Stimulated activated CD4-positive, alpha-beta T cell treated with anti-CD3 and anti-CD28 coated beads, Interleukin-15, amount 100 ng/mL, for 48 hours (primary cell): ENCODE measurements around the gene RSBN1L.
"Not testable (repeated sequence)": the region's sequence is repeated elsewhere in the genome, so short reads cannot be mapped to it uniquely, and the experiment has no call there.

ENCODE experiments used
- DNase-seq, 2 donors: peaks; one replicate each; pipeline ENCODE4 v3.0.0-alpha.2; 2020; ENCODE audit warnings: low read depth in 2 of 2

RSBN1L gene

DNA sequence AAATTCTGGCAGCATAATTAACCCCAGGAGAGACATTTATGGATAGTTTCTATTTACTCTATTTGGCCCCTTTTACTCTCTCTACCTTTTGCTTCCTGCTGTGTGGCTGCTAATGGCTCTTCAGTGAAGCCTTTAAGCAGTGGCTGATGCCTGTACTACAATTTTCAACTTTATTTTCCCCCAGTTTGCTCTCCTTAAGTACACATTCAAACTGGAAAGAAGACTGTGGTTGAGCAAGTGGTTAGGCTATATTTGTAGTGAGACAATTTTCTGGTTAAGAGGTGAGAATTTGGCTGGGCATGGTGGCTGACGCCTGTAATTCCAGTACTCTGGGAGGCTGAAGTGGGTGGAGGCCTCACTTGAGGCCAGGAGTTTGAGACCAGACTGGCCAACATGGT lies 8.5 kb upstream of the RSBN1L start:
- no peak for DNase-seq

DNA sequence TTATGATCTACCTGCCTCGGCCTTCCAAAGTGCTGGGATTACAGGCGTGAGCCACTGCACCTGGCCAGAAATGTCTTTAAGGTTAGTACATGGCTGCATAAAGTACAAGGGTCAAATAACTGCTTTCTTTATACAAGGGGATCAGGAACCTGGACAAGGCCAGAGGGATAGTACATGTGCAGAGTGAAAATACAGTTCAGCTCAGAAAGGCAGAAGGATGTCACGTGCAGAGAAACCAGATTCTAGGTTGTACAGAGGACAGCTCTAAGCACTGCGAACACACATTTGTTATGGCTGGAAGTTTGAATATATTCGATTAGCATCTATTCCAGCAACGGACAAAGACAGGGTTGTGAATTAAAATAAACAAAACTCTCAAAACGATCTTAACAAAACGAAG lies 6.0 kb upstream of the RSBN1L start:
- no peak for DNase-seq

DNA sequence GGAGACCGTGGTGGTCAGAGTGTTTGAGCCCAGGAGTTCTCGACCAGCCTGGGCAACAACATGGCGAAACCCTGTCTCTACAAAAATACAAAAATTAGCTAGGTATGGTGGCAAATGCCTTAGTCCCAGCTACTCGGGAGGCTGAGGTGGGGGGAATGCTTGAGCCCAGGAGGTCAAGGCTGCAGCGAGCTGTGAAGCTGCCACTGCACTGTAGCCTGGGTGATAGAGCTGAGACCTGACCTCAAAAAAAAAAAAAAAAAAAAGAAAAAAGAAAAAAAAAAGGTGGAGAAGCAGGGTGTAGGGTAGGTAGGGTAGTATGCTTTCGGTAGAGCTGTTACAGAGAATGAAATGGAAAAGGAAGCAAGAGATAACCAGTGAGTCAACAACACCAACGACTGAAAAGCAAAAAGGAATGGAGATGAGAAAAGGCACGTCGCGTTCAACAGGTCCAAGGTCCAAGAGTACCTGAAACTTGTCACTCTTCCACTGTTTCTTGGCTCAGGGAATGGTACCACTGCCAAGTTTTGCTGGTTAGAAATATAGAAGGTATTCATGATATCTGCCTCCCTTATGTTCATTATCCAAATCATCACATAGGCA lies 4.3 kb upstream of the RSBN1L start:
- no peak for DNase-seq

DNA sequence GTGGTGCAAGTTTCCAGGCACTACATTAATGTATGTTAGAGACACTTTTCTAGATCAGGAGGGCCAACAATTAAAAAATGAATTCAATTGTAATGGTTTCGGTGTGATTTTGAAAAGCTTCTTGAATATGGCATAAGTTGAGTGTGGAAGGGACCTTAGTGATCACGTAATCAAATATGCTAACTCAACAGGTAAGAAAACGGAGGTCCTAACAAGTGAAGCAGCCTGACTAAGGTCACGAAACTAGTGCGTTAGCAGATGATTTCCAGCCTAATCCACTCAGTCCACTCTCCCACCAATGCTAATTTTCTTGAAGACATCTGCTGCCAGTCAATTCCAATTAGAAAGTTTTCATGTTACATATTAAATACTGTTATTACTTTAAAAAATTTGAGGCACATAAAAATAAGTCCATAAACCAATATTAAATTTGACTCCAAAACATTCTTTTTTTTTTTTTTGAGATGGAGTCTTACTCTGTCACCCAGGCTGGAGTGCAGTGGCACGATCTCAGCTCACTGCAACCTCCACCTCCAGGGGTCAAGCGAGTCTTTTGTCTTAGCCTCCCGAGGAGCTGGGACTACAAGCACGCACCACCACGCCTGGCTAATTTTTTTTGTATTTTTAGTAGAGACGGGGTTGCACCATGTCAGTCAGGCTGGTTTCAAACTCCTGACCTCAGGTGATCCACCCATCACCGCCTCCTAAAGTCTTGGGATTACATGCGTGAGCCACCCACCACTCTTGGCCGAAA lies 2.3 kb upstream of the RSBN1L start:
- DNase-seq = no peak

DNA sequence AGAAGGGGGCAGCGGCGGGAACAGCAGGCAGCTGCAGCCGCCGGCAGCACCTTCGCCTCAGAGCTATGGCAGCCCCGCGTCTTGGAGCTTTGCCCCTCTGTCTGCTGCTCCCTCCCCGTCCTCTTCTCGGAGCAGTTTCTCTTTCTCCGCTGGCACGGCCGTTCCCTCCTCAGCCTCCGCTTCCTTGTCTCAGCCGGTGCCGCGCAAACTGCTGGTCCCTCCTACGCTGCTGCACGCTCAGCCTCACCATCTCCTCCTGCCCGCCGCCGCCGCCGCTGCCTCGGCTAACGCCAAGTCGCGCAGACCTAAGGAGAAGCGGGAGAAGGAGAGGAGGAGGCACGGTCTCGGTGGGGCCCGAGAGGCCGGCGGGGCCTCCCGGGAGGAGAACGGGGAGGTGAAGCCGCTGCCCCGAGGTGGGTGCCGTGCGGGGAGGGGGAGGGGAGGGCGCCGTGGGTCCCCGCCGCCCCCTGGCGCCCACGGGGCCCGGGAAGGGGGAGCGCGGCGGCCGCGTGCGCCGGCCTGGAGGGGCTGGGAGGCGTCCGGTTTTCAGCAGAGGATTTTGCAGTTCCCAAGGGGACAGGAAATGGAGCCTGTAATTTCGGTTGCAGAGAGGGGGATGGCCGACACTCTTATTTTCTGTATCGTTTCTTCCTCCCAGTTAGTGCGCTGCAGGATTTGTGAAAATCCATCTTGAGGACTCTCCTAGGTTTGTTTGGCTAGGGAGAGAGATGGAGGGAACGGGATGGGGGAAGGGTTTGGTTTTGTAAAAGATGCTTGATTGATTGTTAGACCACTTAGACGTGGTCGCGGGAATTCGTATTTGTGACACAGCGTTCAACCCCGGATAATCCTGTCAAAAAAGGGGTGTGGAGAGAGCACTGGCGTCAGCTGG lies 630 bp downstream of the RSBN1L start:
- DNase-seq = peak; percentile 33 to 35

DNA sequence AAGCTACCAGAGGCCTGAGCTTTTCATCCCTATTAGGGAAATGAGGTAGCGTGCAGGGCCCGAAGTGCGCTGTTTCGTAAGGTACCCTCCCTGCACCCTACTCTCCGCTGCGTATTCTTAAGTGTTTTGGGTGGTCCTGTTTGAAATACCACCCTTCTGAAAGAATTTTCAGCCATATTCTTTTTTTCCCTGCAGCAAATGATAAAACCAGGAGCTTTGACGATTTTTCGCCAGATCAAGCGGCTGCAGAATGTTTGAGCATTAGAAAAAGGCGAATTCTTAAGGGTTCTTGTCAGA lies 1.2 kb downstream of the RSBN1L start:
- no peak for DNase-seq

DNA sequence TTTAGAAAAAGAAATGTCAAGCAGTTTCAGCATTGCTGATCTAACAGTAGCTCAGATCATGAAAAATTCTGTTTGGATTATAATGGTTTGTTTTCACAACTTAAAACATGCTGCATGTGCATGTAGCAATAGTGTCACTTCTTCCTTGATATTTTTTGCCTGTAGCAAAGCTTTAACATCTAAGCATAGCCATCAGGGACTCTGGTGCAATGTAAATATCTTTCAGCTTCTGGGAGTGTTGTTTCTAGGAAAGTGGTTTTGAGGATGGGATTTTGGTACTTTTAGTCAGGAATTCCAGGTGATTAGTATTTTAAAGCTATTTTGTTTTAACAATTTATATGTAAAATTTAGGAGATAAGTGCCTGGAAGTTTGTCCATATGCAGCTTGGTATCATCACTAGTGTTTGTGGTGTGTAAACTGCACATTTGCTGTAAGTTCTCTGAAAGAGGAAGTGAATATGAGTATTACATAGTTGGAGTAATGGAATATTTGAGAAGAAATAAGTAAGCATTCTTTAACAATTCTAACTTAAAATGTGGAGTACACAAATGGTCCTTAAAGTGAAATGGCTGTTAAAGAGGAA lies 1.9 kb downstream of the RSBN1L start:
- DNase-seq = no peak

DNA sequence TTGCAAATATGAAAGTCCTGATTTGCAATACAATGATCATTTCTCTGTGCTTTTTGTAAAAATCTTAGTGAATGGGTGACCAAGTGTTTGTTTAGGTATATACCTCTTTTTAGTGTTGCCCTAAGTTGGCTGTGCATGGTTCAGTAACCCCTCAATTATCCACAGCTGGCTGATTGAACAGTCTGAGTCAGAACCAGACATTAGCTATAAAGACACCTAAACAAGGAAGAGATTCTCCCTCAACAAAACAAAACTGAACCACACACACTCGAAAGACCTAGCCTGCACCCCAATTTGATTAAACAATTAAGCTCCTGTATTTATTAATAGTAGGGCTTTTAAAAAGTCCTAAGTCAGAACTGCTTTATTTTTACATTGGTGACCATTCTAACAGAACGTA lies 2.8 kb downstream of the RSBN1L start:
- DNase-seq = no peak

DNA sequence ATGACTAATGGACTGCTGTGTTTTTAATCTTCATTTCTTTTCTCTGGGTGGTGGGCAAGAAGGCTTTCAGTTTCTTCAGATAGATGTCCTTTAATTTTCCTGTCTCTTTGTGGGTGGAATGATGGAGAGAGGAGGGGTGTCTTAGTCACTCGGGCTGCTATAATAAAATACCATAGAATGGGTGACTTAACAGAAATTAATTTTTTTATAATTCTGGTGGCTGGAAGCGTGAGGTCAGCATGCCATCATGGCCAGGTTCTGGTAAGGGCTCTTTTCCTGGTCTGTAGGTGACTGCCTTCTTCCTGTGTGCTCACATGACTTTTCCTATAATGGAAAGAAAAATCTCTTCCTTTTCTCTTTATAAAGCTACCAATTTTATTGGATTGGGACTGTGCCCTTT lies 6.3 kb downstream of the RSBN1L start:
- DNase-seq = no peak

DNA sequence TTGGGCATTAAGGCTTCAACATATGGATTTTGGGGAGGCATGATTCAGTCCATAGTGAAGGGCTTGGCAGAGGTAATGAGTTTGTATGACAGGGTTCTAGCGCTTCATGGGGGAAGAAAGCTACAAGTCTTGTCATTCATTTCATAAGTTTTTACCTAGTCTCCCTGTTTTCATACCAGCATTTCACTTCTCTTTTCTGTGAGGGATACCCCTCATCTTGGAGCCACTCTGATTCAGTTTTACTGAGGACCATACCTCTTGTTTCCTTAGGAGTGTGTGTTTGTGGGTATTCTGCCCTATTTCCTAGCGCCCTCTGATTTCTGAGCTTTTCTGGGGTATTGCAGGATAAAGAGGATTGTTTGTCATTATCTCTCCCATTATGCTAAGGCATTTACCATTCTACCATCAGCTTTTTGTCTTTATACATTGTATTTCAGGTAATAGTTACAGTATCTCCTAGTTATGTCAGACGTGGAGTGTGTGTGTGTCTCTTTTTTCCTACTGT lies 6.8 kb downstream of the RSBN1L start:
- DNase-seq = no peak

DNA sequence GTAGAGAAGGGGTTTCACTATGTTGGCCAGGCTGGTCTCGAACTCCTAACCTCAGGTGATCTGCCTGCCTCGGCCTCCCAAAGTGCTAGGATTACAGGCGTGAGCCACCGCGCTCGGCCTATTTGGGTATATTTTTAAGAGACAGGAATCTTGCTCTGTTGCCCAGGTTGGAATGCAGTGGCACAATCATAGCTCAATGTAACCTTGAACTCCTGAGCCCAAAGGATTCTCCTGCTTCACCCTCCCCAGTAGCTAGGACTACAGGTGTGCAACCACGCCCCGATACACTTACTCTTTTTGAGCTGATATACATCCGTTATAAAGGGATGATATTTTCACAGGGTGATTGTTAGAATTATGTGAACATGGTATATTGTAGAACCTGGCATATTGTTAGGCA lies 7.4 kb downstream of the RSBN1L start:
- DNase-seq = not testable (repeated sequence)

DNA sequence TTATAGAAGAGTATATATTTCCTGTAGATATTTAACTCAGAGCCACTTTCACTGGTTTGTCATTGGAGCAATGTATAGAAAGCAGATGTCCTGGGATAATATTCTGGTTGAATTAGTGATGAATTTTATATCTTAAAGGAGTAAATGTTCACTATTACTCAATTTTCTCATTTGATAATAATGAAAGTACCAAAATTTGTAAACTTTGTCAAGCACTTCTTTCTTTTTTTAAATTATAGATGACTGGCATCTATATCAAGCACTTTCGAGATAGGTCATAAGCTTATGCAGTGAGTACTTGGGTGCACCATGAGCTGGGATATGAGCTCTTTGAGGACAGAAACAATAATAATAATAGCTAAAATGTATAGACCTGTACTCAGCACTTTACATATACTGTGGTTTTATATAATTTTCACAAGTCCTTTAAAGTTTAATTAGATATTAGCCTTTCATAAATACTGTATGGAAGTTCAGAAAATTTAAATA lies 11.3 kb downstream of the RSBN1L start:
- no peak for DNase-seq

DNA sequence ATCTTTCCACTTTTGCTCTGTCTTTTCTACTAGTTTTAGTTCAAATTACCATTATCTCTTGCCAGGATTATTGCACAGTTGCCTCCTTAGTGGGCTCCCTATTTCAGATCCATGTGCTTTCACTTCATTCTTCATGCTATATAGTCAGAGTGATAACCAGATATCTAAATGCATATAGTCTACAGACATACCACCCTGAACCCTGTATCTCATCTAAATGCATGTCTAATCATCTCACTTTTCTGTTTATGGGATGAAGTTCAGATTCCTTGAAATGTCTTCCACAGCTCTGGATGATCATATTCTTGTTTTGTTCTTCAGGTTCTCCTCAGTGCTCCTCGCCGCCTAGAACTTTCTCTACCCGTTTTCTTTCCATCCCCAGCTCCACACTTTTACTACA lies 13.8 kb downstream of the RSBN1L start:
- no peak for DNase-seq

DNA sequence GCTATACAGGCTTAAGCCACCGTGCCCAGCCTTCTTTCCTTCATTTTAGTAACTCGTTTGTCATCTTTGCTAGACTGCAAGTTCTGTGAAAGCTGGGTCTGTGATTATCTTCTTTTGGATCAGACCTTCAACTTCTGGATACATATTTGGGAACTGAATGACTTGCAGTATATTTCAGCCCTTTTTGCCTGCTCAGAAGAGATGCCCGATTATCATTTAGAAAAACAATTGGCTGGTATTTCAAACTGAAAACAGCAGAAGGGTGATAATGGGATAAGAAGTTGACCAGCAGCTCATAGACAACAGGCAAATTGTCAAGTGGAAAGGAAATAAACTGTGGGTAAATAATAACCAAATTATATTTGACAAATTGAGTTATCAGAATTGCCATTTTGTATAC lies 14.6 kb downstream of the RSBN1L start:
- no peak for DNase-seq

DNA sequence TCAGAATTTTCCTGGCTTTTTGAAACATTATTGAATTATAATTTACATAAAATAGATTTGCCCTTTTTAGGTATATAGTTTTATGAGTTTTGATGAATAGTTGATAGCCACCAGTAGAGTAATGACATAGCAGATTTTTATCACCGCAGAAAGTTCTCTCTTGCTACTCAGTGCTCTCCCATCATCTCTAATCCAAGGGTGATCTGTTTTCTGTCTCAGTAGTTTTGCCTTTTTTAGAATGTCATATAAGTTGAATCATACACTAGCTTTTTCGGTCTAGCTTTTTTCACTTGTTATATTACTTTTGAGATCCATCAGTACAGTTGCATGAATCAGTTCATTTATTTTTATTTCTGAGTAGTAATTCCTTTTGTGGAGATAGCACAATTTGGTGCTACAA lies 17.9 kb downstream of the RSBN1L start:
- no peak for DNase-seq

DNA sequence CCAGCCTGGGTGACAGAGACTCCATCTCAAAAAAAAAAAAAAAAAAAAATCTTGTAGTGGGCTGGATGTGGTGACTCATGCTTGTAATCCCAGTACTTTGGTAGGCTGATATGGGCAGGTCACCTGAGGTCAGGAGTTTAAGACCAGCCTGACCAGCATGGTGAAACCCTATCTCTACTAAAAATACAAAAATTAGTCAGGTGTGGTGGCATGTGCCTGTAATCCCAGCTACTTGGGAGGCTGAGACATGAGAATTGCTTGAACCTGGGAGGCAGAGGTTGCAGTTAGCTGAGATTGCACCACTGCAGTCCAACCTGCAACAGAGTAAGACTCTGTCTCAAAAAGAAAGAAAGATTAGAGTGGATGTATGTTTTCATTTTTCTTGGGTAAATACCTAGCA lies 18.7 kb downstream of the RSBN1L start:
- not testable (repeated sequence) for DNase-seq

DNA sequence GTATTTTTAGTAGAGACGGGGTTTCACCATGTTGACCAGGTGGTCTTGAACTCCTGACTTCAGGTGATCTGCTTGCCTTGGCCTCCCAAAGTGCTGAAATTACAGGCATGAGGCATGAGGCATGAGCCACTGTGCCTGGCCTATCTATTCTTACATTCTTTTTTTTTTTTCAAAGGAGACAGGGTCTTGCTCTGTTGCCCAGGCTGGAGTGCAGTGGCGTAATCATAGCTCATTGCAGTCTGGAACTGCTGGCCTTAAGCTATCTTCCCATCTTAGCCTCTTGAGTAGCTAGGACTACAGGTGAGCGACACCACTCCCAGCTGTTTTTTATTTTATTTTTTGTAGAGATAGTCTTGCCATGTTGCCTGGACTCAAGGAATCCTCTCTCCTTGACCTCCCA lies 20.5 kb downstream of the RSBN1L start:
- no peak for DNase-seq

DNA sequence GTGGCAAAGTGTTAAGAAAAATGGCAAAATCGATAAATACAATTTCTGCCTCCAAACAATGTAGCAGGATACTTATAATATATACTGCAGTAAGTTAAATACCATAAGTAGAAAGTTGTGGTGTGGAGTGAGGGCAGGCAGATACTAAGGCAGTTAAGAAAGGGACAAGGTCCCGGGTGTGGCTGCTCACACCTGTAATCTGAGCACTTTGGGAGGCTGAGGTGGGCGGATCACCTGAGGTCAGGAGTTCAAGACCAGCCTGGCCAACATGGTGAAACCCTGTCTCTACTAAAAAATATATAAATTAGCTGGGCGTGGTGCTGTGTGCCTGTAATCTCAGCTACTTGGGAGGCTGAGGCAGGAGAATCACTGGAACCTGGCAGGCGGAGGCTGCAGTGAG lies 21.3 kb downstream of the RSBN1L start:
- DNase-seq = not testable (repeated sequence)

DNA sequence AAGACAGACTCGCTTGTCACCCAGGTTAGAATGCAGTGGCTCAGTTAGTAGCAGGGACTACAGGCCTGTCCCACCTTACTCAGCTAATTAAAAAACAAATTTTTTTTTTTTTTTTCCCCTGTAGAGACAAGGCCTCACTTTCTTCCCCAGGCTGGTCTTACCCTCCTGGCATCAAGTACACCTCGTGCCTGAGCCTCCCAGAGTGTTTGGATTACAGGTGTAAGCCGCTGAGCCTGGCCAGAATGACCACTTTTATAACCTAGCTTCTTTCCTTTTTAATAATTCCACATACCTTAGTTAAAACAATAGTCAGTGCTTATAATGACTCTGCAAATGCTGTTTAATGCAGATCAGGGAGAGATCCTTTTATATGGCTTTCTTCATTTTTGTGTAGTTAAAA lies 31.3 kb downstream of the RSBN1L start:
- DNase-seq = no peak

DNA sequence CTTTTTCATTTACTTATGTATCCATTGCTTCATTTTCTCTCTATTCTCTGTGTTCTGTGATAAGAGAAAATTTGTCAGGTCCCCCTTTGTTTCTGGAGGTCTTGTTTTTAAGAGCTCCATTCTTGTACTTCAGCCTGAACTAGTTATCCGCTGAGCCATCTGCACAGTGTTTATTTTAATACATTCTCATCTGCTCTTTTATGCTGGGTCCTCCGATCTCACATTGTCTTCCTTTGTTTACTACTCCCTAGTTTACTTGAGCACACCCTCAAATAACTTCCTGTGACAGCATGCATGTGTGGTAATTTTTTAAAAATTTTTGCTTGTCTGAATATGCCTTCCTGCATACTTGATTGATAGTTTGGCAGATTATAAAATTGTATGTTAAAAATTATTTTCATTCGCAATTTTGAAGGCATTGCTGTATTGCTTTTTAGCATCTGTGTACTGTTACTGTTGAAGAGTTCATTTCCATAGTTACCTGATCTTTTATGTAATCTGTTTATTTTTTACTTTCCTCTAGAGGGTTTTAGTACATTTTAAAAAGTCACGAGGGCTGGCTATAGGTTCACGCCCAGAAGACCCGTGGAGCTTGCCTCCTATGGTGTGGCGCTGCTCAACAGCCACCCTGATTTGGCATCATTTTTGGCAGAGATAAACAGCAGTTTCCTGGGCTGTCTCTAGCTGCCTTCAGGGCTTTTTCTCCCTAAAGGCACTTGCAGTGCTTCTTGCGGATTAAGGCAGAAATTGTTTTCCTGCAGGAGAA lies 31.9 kb downstream of the RSBN1L start:
- DNase-seq = no peak

DNA sequence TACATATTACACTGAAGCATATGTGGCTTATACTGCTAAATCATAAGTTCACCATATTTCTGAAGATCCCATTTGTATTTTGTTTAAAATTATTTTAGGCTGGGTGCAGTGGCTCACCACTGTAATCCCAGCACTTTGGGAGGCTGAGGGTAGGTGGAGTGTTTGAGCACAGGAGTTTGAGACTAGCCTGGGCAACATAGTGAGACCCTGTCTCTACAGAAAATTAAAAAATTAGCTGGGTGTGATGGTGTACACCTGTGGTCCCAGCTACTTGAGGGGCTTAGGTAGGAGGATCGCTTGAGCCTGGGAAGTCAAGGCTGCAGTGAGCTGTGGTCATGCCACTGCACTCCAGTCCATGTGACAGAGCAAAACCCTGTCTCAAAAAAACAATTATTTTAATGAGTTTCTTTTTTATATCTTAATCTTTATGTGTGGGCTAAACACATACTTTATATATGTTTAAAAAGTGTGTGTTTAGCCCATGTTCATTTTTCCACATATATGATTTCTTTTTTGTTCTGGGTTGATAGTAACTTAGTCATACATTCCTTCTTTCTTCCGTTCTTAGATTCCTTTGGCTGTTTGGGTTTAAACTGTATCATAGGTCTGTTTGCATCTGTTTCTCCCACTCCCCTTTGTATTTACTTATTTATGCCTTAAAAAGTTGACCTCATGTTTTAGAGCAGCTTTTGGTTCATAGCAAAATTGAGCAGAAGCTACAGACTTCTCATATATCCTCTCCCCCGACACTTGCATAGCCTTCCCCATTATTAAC lies 33.5 kb downstream of the RSBN1L start:
- DNase-seq = no peak
